ENCODE results near the gene COA6.

The COA6 gene

DNA sequence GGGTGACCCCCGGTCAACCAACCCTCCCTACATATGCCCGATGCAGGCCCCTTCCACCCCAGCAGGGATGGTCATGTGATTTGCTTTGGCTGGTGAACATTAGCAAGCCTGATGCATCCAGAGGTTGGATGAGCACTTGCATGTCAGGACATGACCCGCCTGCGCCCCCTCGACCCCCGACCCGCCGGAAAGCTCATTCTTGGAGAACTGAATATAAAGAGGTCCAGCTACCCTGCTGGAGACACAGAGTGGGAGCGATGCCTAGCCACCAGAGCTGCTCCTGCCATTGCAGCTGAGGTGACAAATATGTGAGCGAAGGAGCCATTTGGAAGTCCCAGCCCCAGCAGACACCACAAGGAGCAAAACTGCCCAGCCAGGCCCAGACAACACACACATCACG is 39.6 kb downstream of the COA6 start:
- no peak for DNase-seq (ENCODE audit: low spot score)

DNA sequence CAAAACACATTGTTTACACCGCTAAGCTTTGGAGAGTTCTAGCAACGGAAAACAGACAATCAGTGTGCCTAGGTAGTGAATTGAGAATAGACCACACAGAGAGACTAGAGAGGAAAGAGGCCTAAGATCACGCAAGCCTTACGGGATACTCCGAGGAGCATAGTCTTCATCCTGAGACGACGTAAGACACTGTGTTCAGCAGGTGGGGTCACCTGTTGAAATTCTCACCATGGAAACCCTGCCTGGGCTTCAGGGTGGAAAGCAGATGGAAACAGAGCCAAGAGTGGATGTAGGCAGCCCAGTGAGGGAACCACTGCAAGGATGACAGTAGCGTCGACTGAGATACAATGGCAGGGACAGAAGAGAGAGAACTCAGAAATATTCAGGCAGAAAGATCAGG is 40.2 kb downstream of the COA6 start:
- DNase-seq (ENCODE audit: low spot score), result no peak

DNA sequence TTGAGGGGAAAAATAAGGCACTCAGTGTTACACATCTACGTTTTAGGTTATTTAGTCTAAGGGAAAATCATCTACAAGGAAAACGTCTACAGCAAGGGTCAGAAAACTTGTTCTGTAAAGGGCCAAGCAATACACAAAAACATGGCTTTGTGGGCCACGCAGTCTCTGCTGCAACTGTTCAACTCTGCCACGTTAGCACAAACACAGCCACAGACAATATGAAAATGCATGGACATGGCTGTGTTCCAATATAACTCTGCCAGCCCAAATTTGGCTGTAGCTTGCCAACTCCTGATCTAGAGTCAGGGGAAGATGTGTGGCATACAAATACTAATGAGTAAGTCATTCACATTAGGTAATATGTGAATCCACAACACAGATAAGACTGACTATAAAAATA is 40.7 kb downstream of the COA6 start:
- DNase-seq (ENCODE audit: low spot score), result no peak

DNA sequence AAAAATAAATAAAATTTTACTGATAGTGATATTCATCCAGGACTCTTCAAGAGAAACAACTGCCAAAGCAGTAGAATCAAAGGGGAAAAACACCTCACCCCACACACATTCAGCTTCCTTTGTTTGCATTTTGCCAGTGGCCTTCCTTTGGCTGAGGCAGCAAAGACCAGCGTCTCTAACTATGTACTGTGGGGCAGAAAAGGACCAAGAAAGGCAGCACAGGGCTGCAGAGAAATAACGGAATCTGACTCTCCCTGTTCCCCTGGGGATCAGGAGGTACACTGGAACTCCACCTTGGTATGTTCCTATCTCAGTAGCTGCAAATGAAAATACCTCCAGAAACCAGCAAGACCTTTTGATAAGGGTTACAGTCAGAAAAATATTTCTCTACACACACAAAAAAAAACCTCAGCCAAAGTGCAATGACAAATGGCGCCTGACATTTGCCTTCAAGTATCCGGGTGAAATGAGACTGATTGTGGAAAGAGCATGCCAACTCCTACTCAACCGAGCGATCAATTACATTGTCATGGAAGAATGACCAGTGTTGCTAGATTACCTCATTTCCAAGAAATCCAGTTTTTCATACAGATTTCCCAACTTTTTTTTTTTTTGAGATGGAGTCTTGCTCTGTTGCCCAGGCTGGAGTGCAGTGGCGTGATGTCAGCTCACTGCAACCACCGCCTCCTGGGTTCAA is 54.8 kb downstream of the COA6 start:
- DNase-seq (ENCODE audit: low spot score), result no peak

DNA sequence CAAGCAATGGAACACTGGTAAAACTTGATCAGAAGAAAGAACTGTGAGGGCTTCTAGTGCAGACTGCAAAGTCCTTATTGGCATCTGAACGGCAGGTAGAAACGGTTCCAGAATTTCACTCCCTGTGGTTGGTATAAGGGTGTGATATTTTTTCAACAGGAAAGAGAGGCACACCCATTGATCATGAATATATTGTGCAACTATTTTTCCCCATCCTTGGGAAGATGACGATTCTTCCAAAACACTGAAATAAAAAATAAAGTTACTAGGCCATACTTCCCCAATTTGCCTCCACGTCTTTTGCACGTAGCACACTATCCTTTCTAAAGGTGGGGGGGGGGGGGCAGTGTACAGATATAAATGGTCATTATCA is 56.2 kb downstream of the COA6 start:
- no peak for DNase-seq (ENCODE audit: low spot score)

GRCh38 chr1:234430691-234431090 is 57.4 kb downstream of the COA6 start:
- DNase-seq (ENCODE audit: low spot score), result no peak

GRCh38 chr1:234431255-234431654 is 58.0 kb downstream of the COA6 start:
- DNase-seq (ENCODE audit: low spot score), result no peak

GRCh38 chr1:234433563-234434285 is 60.5 kb downstream of the COA6 start:
- no peak for DNase-seq (ENCODE audit: low spot score)
